Mesenchymal stem cell (in vitro differentiated cells and primary cell): Measurements from ENCODE around the gene PTPRN.

ENCODE experiments used
- DNase-seq: peaks from one replicate; pipeline ENCODE4 v3.0.0-alpha.2; 2013
- H2AFZ ChIP-seq: one replicate; pipeline ENCODE4 v1.6.1; 2013; ENCODE audit warnings: low read depth, mild to moderate bottlenecking, control low read depth, inconsistent platforms, low read length, moderate library complexity
- H2AK5ac ChIP-seq: 2 replicates; pipeline ENCODE4 v1.6.1; 2013; ENCODE audit warnings: low read length, moderate library complexity, mild to moderate bottlenecking, inconsistent platforms; ENCODE audit not compliant: severe bottlenecking
- H2BK120ac ChIP-seq: one replicate; pipeline ENCODE4 v1.6.1; 2013; ENCODE audit warnings: low read depth, mild to moderate bottlenecking, inconsistent platforms, low read length, moderate library complexity
- H2BK12ac ChIP-seq, 2 experiments: one replicate each; pipeline ENCODE4 v1.6.1; 2013; ENCODE audit warnings: inconsistent platforms in 2 of 2, low read length in 2 of 2, mild to moderate bottlenecking in 2 of 2, moderate library complexity in 2 of 2, control low read depth in 1 of 2
- H2BK15ac ChIP-seq: one replicate; pipeline ENCODE4 v1.6.1; 2013; ENCODE audit warnings: mild to moderate bottlenecking, low read depth, inconsistent platforms; ENCODE audit not compliant: poor library complexity, severe bottlenecking
- H2BK5ac ChIP-seq: 2 replicates; pipeline ENCODE4 v1.6.1; 2013; ENCODE audit warnings: low read depth, mild to moderate bottlenecking, low read length, control low read depth, inconsistent platforms; ENCODE audit not compliant: poor library complexity, severe bottlenecking
- H3K14ac ChIP-seq, 2 experiments: one replicate each; pipeline ENCODE4 v1.6.1; 2013; ENCODE audit warnings: inconsistent platforms in 2 of 2, low read length in 2 of 2, control low read depth in 1 of 2, mild to moderate bottlenecking in 1 of 2, moderate library complexity in 1 of 2
- H3K18ac ChIP-seq, 2 experiments: one replicate each; pipeline ENCODE4 v1.6.1; 2013; ENCODE audit warnings: inconsistent platforms in 2 of 2, low read length in 2 of 2, control low read depth in 1 of 2, low read depth in 1 of 2, mild to moderate bottlenecking in 1 of 2
- H3K23ac ChIP-seq, 2 experiments: one replicate each; pipeline ENCODE4 v1.6.1; 2013; ENCODE audit warnings: inconsistent platforms in 2 of 2, low read length in 2 of 2, mild to moderate bottlenecking in 2 of 2, moderate library complexity in 2 of 2, control low read depth in 1 of 2
- H3K27ac ChIP-seq: 2 replicates; pipeline ENCODE4 v1.5.1; 2013; ENCODE audit warnings: mild to moderate bottlenecking, moderate library complexity, low read length, control low read depth, inconsistent platforms; ENCODE audit not compliant: poor library complexity, severe bottlenecking
- H3K27me3 ChIP-seq, 2 experiments: 2 replicates each; pipeline versions ENCODE4 v1.6.1 to v1.7.0; 2013; ENCODE audit warnings: low read length in 2 of 2, mild to moderate bottlenecking in 2 of 2, moderate library complexity in 2 of 2, control low read depth in 1 of 2, inconsistent platforms in 1 of 2; ENCODE audit not compliant: control insufficient read depth in 1 of 2, insufficient read depth in 1 of 2
- H3K36me3 ChIP-seq, 2 experiments: 2 replicates each; pipeline versions ENCODE4 v1.6.1 to v1.7.0; 2013; ENCODE audit warnings: low read length in 2 of 2, control low read depth in 1 of 2, inconsistent platforms in 1 of 2, low read depth in 1 of 2, mild to moderate bottlenecking in 1 of 2; ENCODE audit not compliant: insufficient read depth in 2 of 2, control insufficient read depth in 1 of 2
- H3K4ac ChIP-seq, 2 experiments: one replicate each; pipeline ENCODE4 v1.6.1; 2013; ENCODE audit warnings: inconsistent platforms in 2 of 2, low read length in 2 of 2, mild to moderate bottlenecking in 2 of 2, moderate library complexity in 2 of 2, control low read depth in 1 of 2, low read depth in 1 of 2
- H3K4me1 ChIP-seq: 2 replicates; pipeline ENCODE4 v1.6.1; 2013; ENCODE audit warnings: low read depth, low read length, control low read depth; ENCODE audit not compliant: control insufficient read depth, insufficient read depth
- H3K4me2 ChIP-seq: 2 replicates; pipeline ENCODE4 v1.6.1; 2013; ENCODE audit warnings: low read length, mild to moderate bottlenecking, inconsistent platforms; ENCODE audit not compliant: poor library complexity, severe bottlenecking
- H3K4me3 ChIP-seq, 2 experiments: 2 replicates each; pipeline versions ENCODE4 v1.5.1 to v1.7.0; 2013; ENCODE audit warnings: low read length in 2 of 2, mild to moderate bottlenecking in 2 of 2, control low read depth in 1 of 2, low read depth in 1 of 2; ENCODE audit not compliant: insufficient read depth in 1 of 2
- H3K79me1 ChIP-seq: replicated peaks from 2 replicates; pipeline ENCODE4 v1.6.1; 2013; ENCODE audit warnings: mild to moderate bottlenecking, control low read depth, low read length, inconsistent platforms; ENCODE audit not compliant: poor library complexity, severe bottlenecking
- H3K9ac ChIP-seq: 2 replicates; pipeline ENCODE4 v1.7.0; 2013; ENCODE audit warnings: mild to moderate bottlenecking, low read length, moderate library complexity
- H3K9me3 ChIP-seq: 2 replicates; pipeline ENCODE4 v1.7.0; 2013; ENCODE audit warnings: mild to moderate bottlenecking, low read length; ENCODE audit not compliant: control insufficient read depth
- H4K8ac ChIP-seq: one replicate; pipeline ENCODE4 v1.6.1; 2013; ENCODE audit warnings: inconsistent platforms, mild to moderate bottlenecking, low read length, moderate library complexity
- H4K91ac ChIP-seq: one replicate; pipeline ENCODE4 v1.6.1; 2013; ENCODE audit warnings: mild to moderate bottlenecking, low read length, inconsistent platforms
- WGBS: methylation state at CpG from one replicate; pipeline ENCODE4 v1.1.7; 2013; ENCODE audit warnings: mixed read lengths; 5-methylcytosine and 5-hydroxymethylcytosine counted together

The PTPRN gene

GRCh38 chr2:219344751-219345430 lies 35.7 kb upstream of the PTPRN start:
- H3K14ac ChIP-seq, result no peak overlapping the region
- H3K4me2 ChIP-seq, result no peak overlapping the region
- no peak overlapping the region for H3K23ac ChIP-seq
- no peak overlapping the region for H2BK5ac ChIP-seq
- H2AFZ ChIP-seq, result no peak overlapping the region
- no peaks in the 10 kb centered on the region for H3K4me1 ChIP-seq
- no peak overlapping the region for H3K4ac ChIP-seq
- no peak overlapping the region for H2AK5ac ChIP-seq
- peaks cover 14 to 17% of the 10 kb centered on the region in 2 experiments for H3K27me3 ChIP-seq
- no peak overlapping the region for H3K27ac ChIP-seq
- DNase-seq, result peak; percentile 48
- WGBS, result 83% methylated on average over 4 of the region's 6 CpGs
- H3K9ac ChIP-seq, result no peak overlapping the region
- no peak overlapping the region for H2BK12ac ChIP-seq
- no peaks in the 10 kb centered on the region for H3K36me3 ChIP-seq
- no peak overlapping the region for H2BK120ac ChIP-seq
- H2BK15ac ChIP-seq, result no peak overlapping the region
- H4K91ac ChIP-seq, result no peak overlapping the region
- H4K8ac ChIP-seq, result no peak overlapping the region
- no peak overlapping the region for H3K18ac ChIP-seq
- no peaks in the 10 kb centered on the region for H3K9me3 ChIP-seq
- H3K4me3 ChIP-seq, result no peak overlapping the region
- no peaks in the 10 kb centered on the region for H3K79me1 ChIP-seq

- H3K4me3 ChIP-seq, result no peak overlapping the region
- no peak overlapping the region for H3K18ac ChIP-seq
- no peak overlapping the region for H4K8ac ChIP-seq
- no peak overlapping the region for H3K4ac ChIP-seq
- no peak overlapping the region for H3K9ac ChIP-seq
- no peak overlapping the region for H4K91ac ChIP-seq
- peaks cover 53 to 55% of the 10 kb centered on the region in 2 experiments for H3K27me3 ChIP-seq
- no peak overlapping the region for H2AFZ ChIP-seq
- no peak overlapping the region for H3K14ac ChIP-seq
- H3K79me1 ChIP-seq, result no peaks in the 10 kb centered on the region
- DNase-seq, result peak; percentile 25
- H3K4me2 ChIP-seq, result no peak overlapping the region
- H3K27ac ChIP-seq, result no peak overlapping the region
- no peak overlapping the region for H3K23ac ChIP-seq
- H2BK15ac ChIP-seq, result no peak overlapping the region
- H2BK120ac ChIP-seq, result no peak overlapping the region
- peaks cover 4% of the 10 kb centered on the region for H3K4me1 ChIP-seq
- no peak overlapping the region for H2BK5ac ChIP-seq
- no peak overlapping the region for H2BK12ac ChIP-seq
- H3K9me3 ChIP-seq, result peaks cover 13% of the 10 kb centered on the region
- 71% methylated on average over 5 of the region's 5 CpGs for WGBS
- no peaks in the 10 kb centered on the region for H3K36me3 ChIP-seq
- no peak overlapping the region for H2AK5ac ChIP-seq
Observed at GRCh38 chr2:219335373-219335786, 26.2 kb upstream of the PTPRN start.

- Histone ChIP-seq H4K8ac (no peak overlapping the region), H3K9ac (no peak overlapping the region), H2BK15ac (no peak overlapping the region), H3K36me3 (no peaks in the 10 kb centered on the region), H2BK5ac (no peak overlapping the region), H3K4me1 (peaks cover 4% of the 10 kb centered on the region), H2BK120ac (no peak overlapping the region), H4K91ac (no peak overlapping the region), H3K18ac (no peak overlapping the region), H2AK5ac (no peak overlapping the region), H3K79me1 (no peaks in the 10 kb centered on the region), H3K9me3 (peaks cover 13% of the 10 kb centered on the region), H2BK12ac (no peak overlapping the region), H3K4ac (no peak overlapping the region), H3K27ac (no peak overlapping the region), H3K4me3 (no peak overlapping the region), H2AFZ (no peak overlapping the region), H3K4me2 (no peak overlapping the region), H3K14ac (no peak overlapping the region), H3K23ac (no peak overlapping the region), H3K27me3 (peaks cover 62 to 67% of the 10 kb centered on the region in 2 experiments)
- no CpG with 5 or more reads among the region's 2 CpGs for WGBS
- no peak for DNase-seq
Observed at GRCh38 chr2:219334076-219334475, 24.9 kb upstream of the PTPRN start.

GRCh38 chr2:219332542-219332941 lies 23.3 kb upstream of the PTPRN start, which contains the start of gene RESP18:
TSS of gene RESP18 (minus strand) at chr2:219332744.
- no peak within 1 kb of the TSS for H4K8ac ChIP-seq
- peaks cover 13% of the 10 kb centered on the region for H3K9me3 ChIP-seq
- H2BK15ac ChIP-seq, result no peak within 1 kb of the TSS
- H3K4ac ChIP-seq, result no peak within 1 kb of the TSS
- H2AFZ ChIP-seq, result no peak within 1 kb of the TSS
- no peak within 1 kb of the TSS for H3K18ac ChIP-seq
- H2AK5ac ChIP-seq, result no peak within 1 kb of the TSS
- peaks cover 4% of the 10 kb centered on the region for H3K4me1 ChIP-seq
- H2BK5ac ChIP-seq, result no peak within 1 kb of the TSS
- no peak within 1 kb of the TSS for H2BK12ac ChIP-seq
- H3K14ac ChIP-seq, result no peak within 1 kb of the TSS
- H2BK120ac ChIP-seq, result no peak within 1 kb of the TSS
- H3K4me3 ChIP-seq, result peak within 1 kb of the TSS in 1 of 2 experiments; percentile 13
- H3K79me1 ChIP-seq, result no peaks in the 10 kb centered on the region
- no peaks in the 10 kb centered on the region for H3K36me3 ChIP-seq
- H3K9ac ChIP-seq, result no peak within 1 kb of the TSS
- no peak for DNase-seq
- H3K4me2 ChIP-seq, result no peak within 1 kb of the TSS
- 9% methylated on average over 22 of the region's 24 CpGs for WGBS
- H3K27ac ChIP-seq, result no peak within 1 kb of the TSS
- H3K27me3 ChIP-seq, result peaks cover 78 to 82% of the 10 kb centered on the region in 2 experiments
- no peak within 1 kb of the TSS for H3K23ac ChIP-seq
- no peak within 1 kb of the TSS for H4K91ac ChIP-seq
